GM21526 (cell line): ENCODE data around the gene WDFY4.

Experiments
- ATAC-seq: cut with Tn5 transposase; IDR thresholded peaks from one replicate; pipeline ENCODE4 v1.9.1; 2021; ENCODE audit warnings: moderate library complexity; ENCODE audit not compliant: unreplicated experiment, low FRiP score

WDFY4 gene

GRCh38 chr10:49001402-49001801, 316.7 kb downstream of the WDFY4 start:
- ATAC-seq = no peak

- no peak for ATAC-seq
Measured at GRCh38 chr10:49001870-49002672, 317.4 kb downstream of the WDFY4 start.

GRCh38 chr10:49005270-49005669, 320.6 kb downstream of the WDFY4 start:
- no peak for ATAC-seq

GRCh38 chr10:49007129-49007528, 322.5 kb downstream of the WDFY4 start:
- no peak for ATAC-seq

GRCh38 chr10:49008091-49008490, 323.4 kb downstream of the WDFY4 start:
- no peak for ATAC-seq

- ATAC-seq = no peak
Measured at GRCh38 chr10:49008505-49009198, 324.0 kb downstream of the WDFY4 start.

- ATAC-seq = no peak
Measured at GRCh38 chr10:49009199-49009979, 324.7 kb downstream of the WDFY4 start.

GRCh38 chr10:49010295-49010694, 325.6 kb downstream of the WDFY4 start:
- no peak for ATAC-seq

GRCh38 chr10:49010865-49011264, 326.2 kb downstream of the WDFY4 start:
- ATAC-seq = no peak

- no peak for ATAC-seq
Measured at GRCh38 chr10:49011756-49012155, 327.1 kb downstream of the WDFY4 start.

- ATAC-seq = no peak
Measured at GRCh38 chr10:49012603-49013002, 327.9 kb downstream of the WDFY4 start.

GRCh38 chr10:49015700-49016099, 331.0 kb downstream of the WDFY4 start:
- ATAC-seq = no peak

GRCh38 chr10:49021685-49022084, 337.0 kb downstream of the WDFY4 start:
- ATAC-seq = no peak

- no peak for ATAC-seq
Measured at GRCh38 chr10:49023071-49023470, 338.4 kb downstream of the WDFY4 start.

GRCh38 chr10:49023752-49024151, 339.1 kb downstream of the WDFY4 start:
- ATAC-seq = no peak

GRCh38 chr10:49024484-49024883, 339.8 kb downstream of the WDFY4 start:
- no peak for ATAC-seq

GRCh38 chr10:49025347-49025983, 340.8 kb downstream of the WDFY4 start:
- ATAC-seq = no peak

- ATAC-seq = no peak
Measured at GRCh38 chr10:49028639-49029038, 344.0 kb downstream of the WDFY4 start.

- no peak for ATAC-seq
Measured at GRCh38 chr10:49029666-49030065, 345.0 kb downstream of the WDFY4 start.
